ENCODE measurements around the gene KANSL1.

DNA sequence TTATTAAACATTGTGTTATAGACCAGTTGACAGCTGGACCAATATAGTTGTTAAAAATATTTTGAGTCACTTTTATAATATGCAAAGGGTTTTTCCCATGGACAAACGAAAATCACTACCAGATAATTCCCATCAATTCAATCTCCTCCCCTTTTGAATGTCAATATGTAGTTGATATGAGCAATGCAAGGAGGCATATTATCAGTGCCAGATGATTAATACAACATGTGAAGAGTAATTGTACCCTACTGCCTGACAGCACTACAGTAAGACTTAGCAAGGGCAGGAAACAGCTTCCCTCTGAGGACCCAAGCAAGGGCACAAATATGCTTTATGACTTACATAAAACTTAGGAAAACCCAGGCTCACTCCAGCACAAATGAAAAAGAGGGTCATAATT lies 17.3 kb downstream of the KANSL1 start:
- TF ChIP-seq, protein P1, sequence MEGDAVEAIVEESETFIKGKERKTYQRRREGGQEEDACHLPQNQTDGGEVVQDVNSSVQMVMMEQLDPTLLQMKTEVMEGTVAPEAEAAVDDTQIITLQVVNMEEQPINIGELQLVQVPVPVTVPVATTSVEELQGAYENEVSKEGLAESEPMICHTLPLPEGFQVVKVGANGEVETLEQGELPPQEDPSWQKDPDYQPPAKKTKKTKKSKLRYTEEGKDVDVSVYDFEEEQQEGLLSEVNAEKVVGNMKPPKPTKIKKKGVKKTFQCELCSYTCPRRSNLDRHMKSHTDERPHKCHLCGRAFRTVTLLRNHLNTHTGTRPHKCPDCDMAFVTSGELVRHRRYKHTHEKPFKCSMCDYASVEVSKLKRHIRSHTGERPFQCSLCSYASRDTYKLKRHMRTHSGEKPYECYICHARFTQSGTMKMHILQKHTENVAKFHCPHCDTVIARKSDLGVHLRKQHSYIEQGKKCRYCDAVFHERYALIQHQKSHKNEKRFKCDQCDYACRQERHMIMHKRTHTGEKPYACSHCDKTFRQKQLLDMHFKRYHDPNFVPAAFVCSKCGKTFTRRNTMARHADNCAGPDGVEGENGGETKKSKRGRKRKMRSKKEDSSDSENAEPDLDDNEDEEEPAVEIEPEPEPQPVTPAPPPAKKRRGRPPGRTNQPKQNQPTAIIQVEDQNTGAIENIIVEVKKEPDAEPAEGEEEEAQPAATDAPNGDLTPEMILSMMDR (IDR thresholded peaks at IDR 0.05; ENCODE audit: insufficient read depth, low read length, poor library complexity, severe bottlenecking): no peak
- no peak for TF ChIP-seq EZH2phosphoT487 (conservative IDR thresholded peaks at IDR 0.05; ENCODE audit: low read length)

All from SU-DHL-6 (cell line).